Measurements from ENCODE around the gene CRELD1. TPM values are rescaled to one million over a fixed set of nuclear protein-coding genes. Genes with fewer than 3 reads are reported as not detected.
"Not testable (repeated sequence)": the region's sequence is repeated elsewhere in the genome, so short reads cannot be mapped to it uniquely, and the experiment has no call there.

Gene CRELD1
- total RNA-seq, 4 donors from 2014 or later: 7.1 to 36.8 (median 18.9) TPM

- Histone ChIP-seq H3K27me3 (no peaks in the 10 kb centered on the region), H3K4me3 (no peak overlapping the region), H3K9me3 (no peaks in the 10 kb centered on the region), H3K4me1 (peaks cover 11 to 20% (median 17%) of the 10 kb centered on the region in 4 donors), H3K27ac (no peak overlapping the region), H3K36me3 (no peaks in the 10 kb centered on the region)
- intact Hi-C loops (cut with DNase I; ENCODE audit: low total_unique reads): no loop called here
- WGBS, 2 donors (ENCODE audit: low coverage in 1 of 2): 98% methylated on average over 2 of the region's 2 CpGs; no CpG with 5 or more reads in 1 of the 2 donors
- DNase-seq: no peak
- in situ Hi-C loops (cut with MboI; ENCODE audit: low pct_ligation_motif_present in 1 of 4, low pct_unique_long_range_greater_than_20kb in 1 of 4, low sequenced_read_pairs in 3 of 4): no loop called here
- TF ChIP-seq POLR2AphosphoS5 (IDR thresholded peaks at IDR 0.05) (no peak), POLR2A (IDR thresholded peaks at IDR 0.05) (no peak), EP300 (IDR thresholded peaks at IDR 0.05; ENCODE audit: low read depth) (no peak), CTCF (IDR thresholded peaks at IDR 0.05) (no peak)
These were observed 5.3 kb downstream of the CRELD1 start for GRCh38 chr3:9938966-9939365.

- peaks cover 6 to 12% (median 8%) of the 10 kb centered on the region in 4 donors for H3K4me1 ChIP-seq
- H3K36me3 ChIP-seq; in situ Hi-C loops (cut with MboI; ENCODE audit: low pct_ligation_motif_present in 1 of 4, low pct_unique_long_range_greater_than_20kb in 1 of 4, low sequenced_read_pairs in 3 of 4); H3K9me3 ChIP-seq; H3K4me3 ChIP-seq; H3K27me3 ChIP-seq; H3K27ac ChIP-seq; DNase-seq: not testable (repeated sequence)
- WGBS, 2 donors (ENCODE audit: low coverage in 1 of 2): 97% methylated on average over 11 of the region's 32 CpGs; no CpG with 5 or more reads in 1 of the 2 donors
- intact Hi-C loops (cut with DNase I; ENCODE audit: low total_unique reads): loop anchor here (10.0 kb wide), 1 partner anchor 85 kb away; the partner anchor contains the start of gene FANCD2
These were observed 6.3 kb downstream of the CRELD1 start for GRCh38 chr3:9939906-9940305.

- in situ Hi-C loops (cut with MboI; ENCODE audit: low pct_ligation_motif_present in 1 of 4, low pct_unique_long_range_greater_than_20kb in 1 of 4, low sequenced_read_pairs in 3 of 4): no loop called here
- no peaks in the 10 kb centered on the region for H3K27me3 ChIP-seq
- DNase-seq: no peak
- peaks cover 0 to 6% (median 3%) of the 10 kb centered on the region in 4 donors for H3K4me1 ChIP-seq
- TF ChIP-seq POLR2AphosphoS5 (IDR thresholded peaks at IDR 0.05) (no peak), POLR2A (IDR thresholded peaks at IDR 0.05) (no peak), EP300 (IDR thresholded peaks at IDR 0.05; ENCODE audit: low read depth) (no peak), CTCF (IDR thresholded peaks at IDR 0.05) (no peak)
- 90 to 100% methylated on average over 2 to 10 of the region's 10 CpGs for WGBS, 2 donors (ENCODE audit: low coverage in 1 of 2)
- no peak overlapping the region for H3K4me3 ChIP-seq
- intact Hi-C loops (cut with DNase I; ENCODE audit: low total_unique reads): loop anchor here (10.0 kb wide), 1 partner anchor 84 kb away; the partner anchor contains the start of gene FANCD2
- H3K36me3 ChIP-seq: no peaks in the 10 kb centered on the region
- H3K27ac ChIP-seq: no peak overlapping the region
- no peaks in the 10 kb centered on the region for H3K9me3 ChIP-seq
These were observed 7.1 kb downstream of the CRELD1 start for GRCh38 chr3:9940746-9941145.

- in situ Hi-C loops (cut with MboI; ENCODE audit: low pct_ligation_motif_present in 1 of 4, low pct_unique_long_range_greater_than_20kb in 1 of 4, low sequenced_read_pairs in 3 of 4) (no loop called here), intact Hi-C loops (cut with DNase I; ENCODE audit: low total_unique reads) (loop anchor here (10.0 kb wide), 1 partner anchor 83 kb away; the partner anchor contains the start of gene FANCD2)
- TF ChIP-seq POLR2A (IDR thresholded peaks at IDR 0.05) (no peak), CTCF (IDR thresholded peaks at IDR 0.05) (no peak), POLR2AphosphoS5 (IDR thresholded peaks at IDR 0.05) (no peak), EP300 (IDR thresholded peaks at IDR 0.05; ENCODE audit: low read depth) (no peak)
- no peak overlapping the region for H3K27ac ChIP-seq
- no peaks in the 10 kb centered on the region for H3K36me3 ChIP-seq
- peaks cover 0 to 12% (median 4%) of the 10 kb centered on the region in 4 donors for H3K4me1 ChIP-seq
- DNase-seq: no peak
- no peaks in the 10 kb centered on the region for H3K27me3 ChIP-seq
- WGBS, 2 donors (ENCODE audit: low coverage in 1 of 2): 88 to 100% methylated on average over 2 to 4 of the region's 4 CpGs
- no peak overlapping the region for H3K4me3 ChIP-seq
- H3K9me3 ChIP-seq: no peaks in the 10 kb centered on the region
These were observed 8.5 kb downstream of the CRELD1 start for GRCh38 chr3:9942164-9942563.

Measured in transverse colon (tissue), 4 donors.